ENCODE measurements around the gene COL9A1.

COL9A1 gene

GRCh38 chr6:70241031-70241430 lies 61.9 kb downstream of the COL9A1 start:
- Histone ChIP-seq H3K4me2 (ENCODE audit: low read depth, low read length) (no peak overlapping the region), H3K9ac (ENCODE audit: low read length) (no peak overlapping the region), H2AFZ (ENCODE audit: low read length) (no peak overlapping the region), H3K36me3 (replicated peaks; ENCODE audit: insufficient read depth, low read length) (no peaks in the 10 kb centered on the region), H3K79me2 (ENCODE audit: low read length) (no peaks in the 10 kb centered on the region), H3K27ac (ENCODE audit: low read length) (no peak overlapping the region), H4K20me1 (ENCODE audit: insufficient read depth, low read length) (no peaks in the 10 kb centered on the region), H3K9me2 (replicated peaks; ENCODE audit: insufficient read depth, low read length) (no peaks in the 10 kb centered on the region), H3K9me3 (replicated peaks; ENCODE audit: insufficient read depth, low read length) (no peaks in the 10 kb centered on the region), H3K27me3 (replicated peaks; ENCODE audit: insufficient read depth, low read length) (no peaks in the 10 kb centered on the region), H3F3A (ENCODE audit: insufficient read depth, low read length) (no peaks in the 10 kb centered on the region), H3K4me3 (ENCODE audit: low read length) (no peak overlapping the region), H3K4me1 (ENCODE audit: low read length) (no peaks in the 10 kb centered on the region)
- DNase-seq, result no peak
- TF ChIP-seq CTCF (IDR thresholded peaks at IDR 0.05; ENCODE audit: low read length) (no peak), EZH2phosphoT487 (IDR thresholded peaks at IDR 0.05; ENCODE audit: low read length) (no peak), EZH2 (optimal IDR thresholded peaks at IDR 0.05; ENCODE audit: low read depth, low read length) (no peak)

- Histone ChIP-seq H3F3A (ENCODE audit: insufficient read depth, low read length) (peaks cover 9% of the 10 kb centered on the region; the same call in 1 of the 2 replicates), H4K20me1 (ENCODE audit: insufficient read depth, low read length) (no peaks in the 10 kb centered on the region), H3K79me2 (ENCODE audit: low read length) (no peaks in the 10 kb centered on the region), H3K27ac (ENCODE audit: low read length) (no peak overlapping the region), H3K4me1 (ENCODE audit: low read length) (peaks cover 8% of the 10 kb centered on the region), H3K4me3 (ENCODE audit: low read length) (no peak overlapping the region), H2AFZ (ENCODE audit: low read length) (no peak overlapping the region), H3K36me3 (replicated peaks; ENCODE audit: insufficient read depth, low read length) (no peaks in the 10 kb centered on the region), H3K9ac (ENCODE audit: low read length) (no peak overlapping the region), H3K9me3 (replicated peaks; ENCODE audit: insufficient read depth, low read length) (no peaks in the 10 kb centered on the region), H3K4me2 (ENCODE audit: low read depth, low read length) (no peak overlapping the region), H3K27me3 (replicated peaks; ENCODE audit: insufficient read depth, low read length) (no peaks in the 10 kb centered on the region), H3K9me2 (replicated peaks; ENCODE audit: insufficient read depth, low read length) (no peaks in the 10 kb centered on the region)
- no peak for DNase-seq
- TF ChIP-seq CTCF (IDR thresholded peaks at IDR 0.05; ENCODE audit: low read length), result no peak
- TF ChIP-seq EZH2 (optimal IDR thresholded peaks at IDR 0.05; ENCODE audit: low read depth, low read length), result no peak
- no peak for TF ChIP-seq EZH2phosphoT487 (IDR thresholded peaks at IDR 0.05; ENCODE audit: low read length)
Measured at GRCh38 chr6:70236343-70236742, 66.5 kb downstream of the COL9A1 start.

GRCh38 chr6:70234561-70235236 lies 68.2 kb downstream of the COL9A1 start:
- Histone ChIP-seq H3K27me3 (replicated peaks; ENCODE audit: insufficient read depth, low read length) (no peaks in the 10 kb centered on the region), H3K4me2 (ENCODE audit: low read depth, low read length) (peak overlapping the region; percentile 25; the same call in 1 of the 2 replicates), H3K36me3 (replicated peaks; ENCODE audit: insufficient read depth, low read length) (no peaks in the 10 kb centered on the region), H3K27ac (ENCODE audit: low read length) (peak overlapping the region; percentile 6; the same call in 1 of the 2 replicates), H3F3A (ENCODE audit: insufficient read depth, low read length) (peaks cover 9% of the 10 kb centered on the region; the same call in 1 of the 2 replicates), H2AFZ (ENCODE audit: low read length) (no peak overlapping the region), H3K4me3 (ENCODE audit: low read length) (no peak overlapping the region), H3K9ac (ENCODE audit: low read length) (no peak overlapping the region), H3K9me2 (replicated peaks; ENCODE audit: insufficient read depth, low read length) (no peaks in the 10 kb centered on the region), H4K20me1 (ENCODE audit: insufficient read depth, low read length) (no peaks in the 10 kb centered on the region), H3K79me2 (ENCODE audit: low read length) (no peaks in the 10 kb centered on the region), H3K9me3 (replicated peaks; ENCODE audit: insufficient read depth, low read length) (no peaks in the 10 kb centered on the region), H3K4me1 (ENCODE audit: low read length) (peaks cover 19% of the 10 kb centered on the region)
- DNase-seq, result peak; percentile 75
- TF ChIP-seq EZH2 (optimal IDR thresholded peaks at IDR 0.05; ENCODE audit: low read depth, low read length) (no peak), CTCF (IDR thresholded peaks at IDR 0.05; ENCODE audit: low read length) (no peak), EZH2phosphoT487 (IDR thresholded peaks at IDR 0.05; ENCODE audit: low read length) (no peak)
